HG02973 (cell line): ENCODE measurements around the gene KDM4B.

Source experiments
- ATAC-seq: cut with Tn5 transposase; IDR thresholded peaks from one replicate; pipeline ENCODE4 v1.9.1; 2021; ENCODE audit warnings: moderate library complexity; ENCODE audit not compliant: unreplicated experiment

KDM4B gene

DNA sequence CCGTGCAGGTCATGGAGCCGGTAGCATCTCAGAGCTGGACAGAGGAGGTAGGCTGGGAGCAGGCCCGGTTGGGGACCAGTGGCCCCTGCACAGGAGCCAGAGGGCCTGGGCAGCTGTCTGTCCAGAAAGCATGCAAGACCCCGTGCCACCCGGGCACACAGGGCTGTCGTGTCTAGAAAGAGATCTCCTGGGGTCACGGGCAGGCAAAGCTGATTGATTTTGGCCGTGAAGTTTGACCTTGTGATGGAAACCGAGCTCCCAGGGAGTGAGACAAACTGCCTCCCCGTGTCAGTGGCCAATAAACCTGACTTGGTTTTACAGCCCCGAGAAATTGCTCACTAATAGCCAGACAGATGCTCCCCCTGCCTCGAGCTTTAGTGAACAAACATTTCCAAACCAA, 98.8 kb downstream of the KDM4B start:
- ATAC-seq, result no peak

DNA sequence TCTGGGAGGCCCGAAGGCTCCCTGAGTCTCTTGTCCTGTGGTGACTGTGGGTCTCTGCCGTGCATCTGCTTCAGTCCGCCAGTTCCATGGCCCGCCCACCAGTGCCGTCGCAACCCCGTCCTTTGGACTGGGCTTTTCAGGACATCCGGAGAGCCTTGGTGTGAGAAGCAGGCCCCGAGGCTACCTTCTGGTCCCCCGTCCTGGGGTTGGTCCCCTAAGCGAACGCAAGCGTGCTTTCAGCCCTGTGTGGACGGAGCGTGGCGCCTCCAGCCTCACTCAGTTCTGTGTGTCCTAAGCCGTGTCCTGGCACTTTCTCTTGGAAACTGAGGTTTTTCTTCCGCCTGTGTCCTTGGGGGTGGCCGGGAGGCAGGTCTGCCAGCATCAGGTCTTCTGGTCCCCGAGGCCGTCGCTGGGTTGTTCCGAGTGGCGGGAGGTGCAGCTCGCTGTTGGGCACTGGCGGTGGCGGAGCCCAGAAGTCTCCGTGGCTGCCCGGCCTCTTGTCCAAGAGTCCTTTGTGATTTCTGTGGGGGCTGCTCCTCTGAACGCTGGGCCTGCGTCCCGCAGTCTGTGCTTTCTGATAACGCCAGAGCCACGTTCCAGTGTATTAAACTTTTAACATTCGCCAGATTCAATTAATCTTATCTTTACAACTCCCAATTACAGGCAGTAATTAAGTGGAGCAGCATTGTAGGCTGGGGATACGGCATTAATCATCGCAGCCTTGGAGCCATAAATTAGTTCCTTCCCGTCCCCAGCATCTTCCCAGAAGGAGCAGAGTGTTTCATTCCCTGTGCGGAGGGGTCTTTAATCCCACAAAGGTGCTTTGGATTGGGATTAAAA, 99.5 kb downstream of the KDM4B start:
- no peak for ATAC-seq

DNA sequence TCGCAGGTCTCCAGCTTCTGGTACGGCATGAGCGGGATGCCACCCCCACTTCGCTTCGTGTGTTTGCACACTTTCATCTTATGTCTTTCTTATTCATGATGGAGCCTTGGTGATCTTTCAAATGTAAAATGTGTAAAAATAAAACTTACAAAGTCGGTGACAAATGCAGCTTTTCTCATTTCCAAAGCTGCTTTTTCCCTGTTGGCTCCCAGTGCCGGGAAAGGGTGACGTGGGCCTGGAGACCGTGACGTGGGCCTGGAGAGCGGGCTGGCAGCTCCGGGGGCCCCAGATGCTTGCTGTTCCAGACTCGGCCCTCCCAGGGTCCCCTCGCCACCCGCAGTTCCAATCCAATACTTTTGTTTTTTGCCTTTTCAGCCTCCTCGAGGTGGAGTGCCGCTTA, 101.4 kb downstream of the KDM4B start:
- no peak for ATAC-seq

DNA sequence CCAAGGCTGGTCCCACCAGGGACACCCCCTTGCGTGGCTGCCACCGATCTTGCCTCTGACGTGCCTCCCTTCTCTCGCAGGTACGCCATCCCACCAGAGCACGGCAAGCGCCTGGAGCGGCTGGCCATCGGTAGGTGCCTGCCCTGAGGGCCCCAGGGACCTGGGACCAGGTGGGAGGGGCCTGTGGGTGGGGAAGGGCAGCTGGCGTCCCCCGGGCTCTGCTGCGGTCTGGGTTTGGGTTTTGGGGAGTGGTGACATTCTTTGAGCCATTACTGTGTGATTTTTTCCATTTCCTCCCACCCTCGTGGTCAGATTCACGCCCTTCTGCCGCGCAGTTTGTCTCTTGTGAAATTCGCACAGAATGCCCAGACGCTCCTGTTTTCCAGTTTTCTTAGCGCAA, 102.0 kb downstream of the KDM4B start:
- no peak for ATAC-seq

DNA sequence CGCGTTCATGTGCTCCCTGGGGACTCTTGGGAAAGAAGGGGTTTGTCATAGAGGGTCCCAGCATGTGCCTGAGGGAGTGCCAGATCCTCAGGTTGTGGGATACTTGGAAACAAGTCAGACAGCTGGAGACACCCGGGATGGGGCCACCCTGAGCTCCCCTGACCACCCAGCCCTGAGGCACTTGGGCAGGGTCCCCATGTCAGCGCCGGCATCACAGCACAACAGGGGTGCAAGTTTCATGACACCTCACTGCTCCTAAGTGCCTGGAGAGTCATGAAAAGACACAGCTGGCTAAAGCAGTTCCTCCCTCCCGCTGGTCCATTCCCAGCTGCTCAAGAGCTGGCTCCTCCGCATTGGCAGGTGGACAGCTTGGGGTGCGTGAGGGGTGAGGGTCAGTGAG, 102.7 kb downstream of the KDM4B start:
- ATAC-seq, result no peak

DNA sequence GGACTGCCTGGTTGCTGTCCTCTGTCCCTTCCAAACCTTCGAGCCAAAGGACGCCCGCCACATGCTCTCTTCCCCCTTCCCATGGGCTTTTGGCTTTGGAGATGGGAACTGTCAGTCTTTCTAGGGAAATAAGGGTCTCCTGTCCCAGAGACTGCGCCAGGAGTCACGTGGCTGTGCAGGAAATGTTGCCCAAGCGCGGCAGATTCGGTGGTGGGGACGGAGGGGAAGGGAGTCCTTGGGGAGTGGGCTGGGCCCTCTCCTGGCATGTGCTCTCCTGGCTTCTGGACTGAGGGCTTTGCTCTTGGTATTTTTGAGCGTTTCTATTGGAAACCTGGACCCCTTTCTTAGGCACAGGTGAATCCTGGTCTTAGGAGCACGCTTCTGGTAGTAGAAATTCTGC, 103.2 kb downstream of the KDM4B start:
- ATAC-seq, result no peak

DNA sequence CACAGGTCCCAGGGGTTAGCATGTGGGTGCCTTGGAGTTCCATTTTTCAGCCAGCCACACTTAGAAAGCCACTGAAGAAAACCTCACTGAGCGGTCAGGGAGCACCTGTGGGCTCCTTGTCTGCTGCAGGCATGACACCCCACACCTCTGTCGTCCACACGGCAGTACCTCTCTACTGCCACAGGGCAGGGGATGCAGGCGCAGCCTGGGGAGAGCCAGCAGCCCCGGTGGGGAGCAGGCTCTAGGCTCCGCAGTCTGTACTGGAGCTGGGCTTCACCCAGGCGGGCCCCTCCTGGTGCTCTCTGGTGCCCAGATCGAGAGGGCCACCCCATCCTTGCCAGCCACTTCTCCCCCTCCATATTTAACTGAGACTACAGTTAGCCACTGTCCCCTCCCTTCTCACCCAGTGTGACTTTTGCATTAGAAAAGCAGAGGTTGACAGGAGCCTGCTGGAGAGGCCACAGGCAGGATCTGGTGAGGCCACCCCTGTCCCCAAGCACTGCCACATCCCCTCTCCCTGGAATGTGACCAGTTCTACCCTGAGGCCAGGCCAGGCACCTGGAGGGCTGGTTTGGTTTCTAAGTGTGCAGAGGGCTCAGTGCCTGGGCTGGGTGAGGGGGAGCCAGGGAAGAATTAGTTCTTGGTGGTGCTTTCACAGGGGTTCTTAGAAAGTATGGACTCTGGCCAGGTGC, 104.4 kb downstream of the KDM4B start:
- ATAC-seq, result no peak

DNA sequence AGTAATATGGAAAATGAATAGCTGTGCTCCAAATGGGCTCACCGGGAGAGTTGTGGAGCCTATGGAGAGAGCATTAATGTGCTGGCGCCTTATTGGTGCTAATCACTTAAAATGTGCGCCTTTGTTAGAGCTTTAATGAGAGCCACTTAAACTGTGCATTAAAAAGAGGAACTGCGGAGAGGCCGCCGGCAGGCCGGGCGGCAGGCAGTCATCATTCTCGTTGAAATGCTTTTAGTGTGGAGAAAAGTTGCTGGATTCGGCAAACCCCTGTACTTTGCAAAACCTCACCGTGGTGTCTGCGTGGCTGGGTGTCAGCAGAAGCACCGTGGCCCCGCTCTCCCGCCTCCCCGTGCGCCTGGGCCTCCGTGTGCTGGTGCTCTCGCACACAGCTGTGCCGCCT, 105.5 kb downstream of the KDM4B start:
- no peak for ATAC-seq

DNA sequence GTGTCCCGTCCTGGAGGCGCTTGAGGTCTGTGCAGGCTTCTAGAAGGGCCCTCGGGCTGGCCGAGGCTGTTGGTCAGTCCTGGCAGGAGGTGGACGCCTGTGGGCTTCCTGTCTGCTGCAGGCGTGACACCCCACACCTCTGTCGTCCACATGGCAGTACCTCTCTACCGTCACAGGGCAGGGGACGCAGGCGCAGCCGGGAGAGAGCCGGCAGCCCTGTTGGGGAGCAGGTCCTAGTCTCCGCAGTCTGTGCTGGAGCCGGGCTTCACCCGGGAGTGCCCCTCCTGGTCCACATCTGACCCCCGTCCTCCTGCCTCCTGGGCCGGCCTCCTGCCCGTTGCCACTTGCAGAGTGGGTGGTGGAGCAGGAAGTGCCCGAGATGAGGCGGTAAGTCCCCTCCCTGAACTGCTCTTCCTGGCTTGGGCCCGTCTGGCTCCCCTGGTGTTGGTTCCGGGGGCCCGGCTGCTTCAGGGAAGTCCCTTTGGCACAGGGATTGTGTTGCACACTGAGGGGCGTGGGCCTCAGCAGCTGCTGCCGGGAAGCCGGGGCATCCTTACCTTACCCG, 106.0 kb downstream of the KDM4B start:
- ATAC-seq, result no peak

DNA sequence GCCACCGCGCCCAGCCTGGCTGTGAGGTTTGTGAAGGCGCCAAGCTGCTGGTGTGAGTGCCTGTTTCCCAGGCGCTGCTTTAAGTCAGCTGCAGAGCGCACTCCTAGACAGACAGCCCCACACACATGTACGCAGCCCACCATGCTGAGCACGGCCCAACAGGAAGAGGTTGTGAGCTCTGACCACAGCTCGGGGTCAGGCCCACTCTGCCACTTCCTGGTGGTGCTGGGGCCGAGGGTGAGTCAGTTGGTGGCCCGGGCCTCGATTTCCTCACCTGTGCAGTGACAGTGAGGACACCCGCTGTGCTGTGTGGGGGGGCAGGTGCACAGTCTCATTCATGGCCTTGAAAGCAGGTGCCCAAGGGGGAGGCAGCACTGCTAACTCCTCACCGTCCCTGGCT, 106.7 kb downstream of the KDM4B start:
- no peak for ATAC-seq

DNA sequence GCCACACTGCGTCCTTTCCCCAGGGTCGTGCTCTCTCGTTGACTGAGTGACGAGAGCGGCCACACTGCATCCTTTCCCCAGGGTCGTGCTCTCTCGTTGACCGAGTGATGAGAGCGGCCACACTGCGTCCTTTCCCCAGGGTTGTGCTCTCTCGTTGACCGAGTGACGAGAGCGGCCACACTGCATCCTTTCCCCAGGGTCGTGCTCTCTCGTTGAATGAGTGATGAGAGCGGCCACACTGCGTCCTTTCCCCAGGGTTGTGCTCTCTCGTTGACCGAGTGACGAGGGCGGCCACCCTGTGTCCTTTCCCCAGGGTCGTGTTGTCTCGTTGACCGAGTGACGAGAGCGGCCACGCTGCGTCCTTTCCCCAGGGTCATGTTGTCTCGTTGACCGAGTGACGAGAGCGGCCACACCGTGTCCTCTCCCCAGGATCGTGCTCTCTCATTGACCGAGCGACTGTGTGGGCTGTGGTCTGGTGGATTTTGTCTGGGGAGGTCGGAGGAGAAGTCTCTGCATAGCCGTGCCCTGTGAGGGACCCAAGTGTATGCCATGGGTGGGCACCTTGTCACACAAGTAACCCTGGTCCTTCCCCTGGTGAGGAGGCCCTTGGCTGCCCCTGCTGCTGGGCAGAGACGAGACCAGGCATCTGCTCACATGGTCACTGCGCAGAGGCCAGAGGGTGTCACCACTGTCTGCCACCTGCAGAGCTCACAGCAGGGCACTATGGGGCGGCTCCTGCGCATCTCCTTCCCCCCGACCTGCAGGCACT, 107.7 kb downstream of the KDM4B start:
- no peak for ATAC-seq

DNA sequence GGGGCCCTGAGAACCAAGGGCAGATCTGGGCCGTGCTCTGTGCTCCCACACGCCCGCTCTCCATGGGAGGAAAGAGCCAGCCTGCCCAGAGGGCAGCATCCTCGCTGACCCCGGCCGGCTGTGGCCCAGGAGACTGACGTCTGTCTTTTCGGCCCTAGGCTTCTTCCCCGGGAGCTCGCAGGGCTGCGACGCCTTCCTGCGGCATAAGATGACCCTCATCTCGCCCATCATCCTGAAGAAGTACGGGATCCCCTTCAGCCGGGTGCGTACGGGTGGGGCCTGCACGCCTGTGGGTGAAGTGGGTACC, 108.2 kb downstream of the KDM4B start:
- no peak for ATAC-seq

DNA sequence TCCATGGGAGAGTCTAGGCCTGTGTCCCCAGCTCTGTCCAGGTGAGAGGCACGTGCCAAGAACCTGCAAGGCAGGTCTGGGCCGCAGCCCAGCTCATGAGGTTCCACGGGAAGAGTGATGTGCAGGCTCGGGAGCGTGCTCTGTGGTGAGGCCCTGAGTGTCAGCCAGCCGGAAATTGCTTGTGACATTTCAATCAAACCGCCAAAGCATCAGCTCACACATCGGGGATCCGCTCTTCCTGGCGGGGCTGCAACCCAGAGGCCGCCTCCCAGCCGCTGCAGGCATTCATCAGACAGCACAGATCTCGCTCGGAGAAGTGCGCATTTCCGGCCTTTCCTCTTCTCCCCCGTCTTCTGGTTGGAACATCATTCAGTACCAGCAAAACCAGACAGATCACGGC, 109.3 kb downstream of the KDM4B start:
- ATAC-seq, result no peak

DNA sequence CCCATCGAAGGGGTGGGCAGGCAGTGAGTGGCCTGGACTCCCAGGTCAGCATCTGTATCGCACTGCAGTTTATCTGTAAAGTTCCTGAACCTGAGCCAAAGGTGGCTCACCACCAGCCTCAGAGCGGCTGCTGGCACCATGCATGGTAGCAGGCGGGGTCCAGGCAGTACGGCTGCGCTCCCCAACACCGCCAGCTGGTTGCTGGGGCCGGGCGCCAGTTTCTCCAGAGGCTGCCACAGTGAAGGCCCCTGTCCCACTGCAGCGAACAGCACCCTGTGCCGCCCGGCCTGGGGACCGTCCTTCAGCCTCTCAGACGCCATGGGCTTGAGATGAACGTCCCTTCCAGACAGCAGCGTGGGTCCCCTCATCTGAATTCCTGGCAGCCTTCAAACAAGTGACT, 109.8 kb downstream of the KDM4B start:
- no peak for ATAC-seq

DNA sequence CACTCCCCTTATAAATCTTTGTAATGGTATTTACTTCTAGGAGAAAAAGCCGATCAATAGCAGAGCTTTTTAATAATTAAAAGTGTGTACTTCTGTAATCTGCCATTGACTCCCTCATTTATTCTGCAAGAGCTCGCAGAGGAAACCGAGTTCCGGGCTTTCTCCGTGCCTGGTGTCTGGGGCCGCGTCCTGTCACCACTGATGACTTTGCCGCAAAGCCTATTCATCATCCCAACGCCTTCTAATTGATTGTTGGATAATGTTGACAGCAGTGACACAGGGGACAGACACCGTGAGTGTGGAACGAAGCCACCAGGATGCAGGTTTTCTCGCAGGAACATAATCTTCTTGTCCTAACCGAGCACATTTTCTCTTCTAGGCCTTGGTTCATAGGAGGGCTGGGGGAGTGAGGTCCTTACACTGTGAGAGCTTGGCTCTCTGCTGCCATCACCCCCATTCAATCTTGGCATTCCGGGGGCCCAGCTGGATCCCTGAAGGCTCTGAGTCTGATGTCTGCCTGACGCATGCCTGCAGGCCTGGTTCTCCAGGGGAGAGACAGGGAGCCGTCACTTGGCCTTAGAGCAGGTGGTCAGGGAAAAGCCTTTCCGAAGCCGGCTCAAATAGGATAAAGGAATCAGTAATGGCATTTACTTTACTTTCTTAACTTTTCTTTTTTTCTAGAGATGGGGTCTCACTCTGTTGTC, 110.3 kb downstream of the KDM4B start:
- ATAC-seq, result no peak

DNA sequence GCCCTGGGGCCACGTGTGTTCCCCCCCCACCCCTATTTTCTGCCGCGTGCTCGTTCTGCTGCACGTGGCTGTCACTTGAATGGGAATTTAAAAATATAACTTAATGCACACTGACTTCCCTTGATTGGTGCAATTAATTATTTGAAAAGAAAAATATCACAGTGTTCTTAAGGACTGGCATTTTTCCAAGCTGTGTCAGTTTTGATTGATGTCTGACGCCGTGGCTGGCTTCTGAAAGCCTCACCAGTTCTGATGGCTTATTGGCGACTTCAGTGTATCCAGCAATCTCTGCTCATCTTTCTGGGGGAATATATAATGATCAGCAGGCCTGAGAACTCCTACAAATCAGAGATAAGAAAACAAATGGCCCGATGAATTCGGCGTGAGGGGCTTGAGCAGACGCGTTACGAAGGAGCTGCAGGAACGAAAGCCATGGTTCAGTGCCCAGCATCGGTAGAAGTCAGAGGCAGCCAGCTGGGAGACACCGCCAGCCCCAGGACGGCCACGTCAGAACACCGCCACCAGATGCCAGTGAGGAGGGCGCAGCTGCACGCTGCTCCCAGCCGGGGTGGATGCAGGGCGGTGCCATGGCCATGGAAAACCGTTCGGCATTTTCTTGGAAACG, 111.2 kb downstream of the KDM4B start:
- no peak for ATAC-seq

DNA sequence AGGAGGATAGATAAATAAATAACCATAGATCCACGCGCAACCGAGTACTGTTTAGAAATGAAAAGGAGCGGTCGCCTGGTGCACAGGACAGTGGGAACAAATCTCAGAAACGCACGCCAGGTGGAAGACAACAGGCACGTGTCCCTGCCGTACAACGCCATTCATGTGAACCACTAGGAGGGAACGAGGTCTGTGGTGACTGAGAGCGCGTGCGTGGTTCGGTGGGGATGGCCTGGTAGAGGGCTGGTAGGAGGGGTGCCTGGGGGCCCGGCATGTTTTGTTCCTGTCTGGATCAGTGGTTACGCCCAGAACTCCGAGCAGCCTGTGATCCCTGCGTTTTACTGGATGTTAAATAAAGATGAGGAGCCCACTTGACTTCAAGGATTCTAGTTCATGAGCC, 111.9 kb downstream of the KDM4B start:
- ATAC-seq, result no peak

DNA sequence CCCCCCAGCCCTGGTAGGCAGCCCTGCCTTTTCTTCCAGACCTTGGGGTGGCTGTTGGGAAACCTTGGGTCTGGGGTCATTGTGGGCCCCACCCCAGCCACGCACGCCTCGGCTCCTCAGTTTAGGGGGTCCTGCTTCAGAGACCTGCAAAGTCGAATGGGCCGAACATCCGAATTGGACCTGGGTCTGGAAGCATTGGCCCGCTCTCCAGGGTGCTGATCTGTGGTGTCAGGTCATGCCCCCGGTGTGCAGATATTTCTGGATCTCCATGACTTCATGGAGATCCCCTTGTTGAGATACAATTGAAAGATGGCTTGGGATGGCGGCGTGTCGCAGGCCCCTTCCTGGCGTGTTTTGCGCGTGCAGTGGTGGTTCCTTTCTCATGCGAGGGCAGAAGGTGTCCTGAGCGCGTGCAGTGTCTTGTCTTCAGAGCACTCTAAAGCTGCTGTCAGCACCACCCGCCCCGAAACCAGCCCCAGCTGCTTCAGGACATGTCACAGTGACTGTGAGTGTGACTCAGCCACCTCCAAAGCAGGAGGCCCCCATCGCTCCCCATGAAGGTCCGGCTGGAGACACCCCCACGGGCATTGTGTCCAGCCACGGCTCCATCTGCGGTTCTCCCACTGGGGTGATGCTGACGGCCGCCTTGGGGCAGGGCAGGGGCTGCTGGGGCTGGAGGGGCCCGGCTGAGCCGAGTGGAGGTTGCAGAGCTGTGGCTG, 112.7 kb downstream of the KDM4B start:
- ATAC-seq, result no peak

DNA sequence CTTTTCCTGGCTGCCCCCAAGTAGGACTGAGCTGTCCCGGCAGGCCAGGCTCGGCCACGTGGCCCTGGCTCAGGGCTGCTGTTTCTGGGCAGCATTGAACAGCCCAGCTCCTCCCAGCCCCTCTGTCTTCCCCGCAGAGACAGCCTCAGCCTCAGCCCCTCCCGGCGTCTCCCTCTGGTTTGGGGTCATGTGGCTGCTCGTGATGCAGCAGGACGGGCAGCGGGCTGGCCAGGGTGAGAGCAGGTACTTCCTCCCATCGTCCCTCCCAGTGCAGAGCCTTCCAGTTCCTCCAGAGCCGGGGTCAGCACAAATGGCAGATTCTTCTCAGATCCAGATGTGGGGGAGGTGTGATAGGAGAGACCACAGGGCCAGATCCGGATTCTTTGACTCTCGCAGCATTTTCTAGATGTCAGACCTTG, 114.6 kb downstream of the KDM4B start:
- ATAC-seq, result no peak

DNA sequence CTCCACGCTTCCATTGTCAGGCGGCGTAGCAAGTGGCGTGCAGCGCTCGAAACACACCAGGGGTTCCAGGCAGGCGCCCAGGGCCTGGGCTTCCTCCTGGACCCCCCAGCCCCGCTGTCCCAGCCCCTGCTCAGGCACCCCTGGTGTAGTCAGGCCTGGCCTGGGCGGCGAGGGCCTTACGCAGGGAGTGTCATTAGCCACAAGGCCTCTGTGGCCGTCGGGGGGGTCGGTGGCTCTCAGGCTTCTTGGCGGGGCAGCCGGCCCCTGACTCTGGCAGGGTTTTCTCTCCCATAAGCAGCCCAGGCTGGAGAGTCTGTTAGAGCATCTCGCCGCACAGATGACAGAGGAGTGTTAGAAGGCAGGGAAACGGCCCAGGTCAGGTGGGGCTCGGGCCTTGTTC, 116.7 kb downstream of the KDM4B start:
- no peak for ATAC-seq
